ENCODE results near the gene KIAA1671.

KIAA1671 gene

GRCh38 chr22:25114369-25115362 lies 162.2 kb downstream of the KIAA1671 start:
- DNase-seq (ENCODE audit: low read depth, low spot score), result no peak

- DNase-seq (ENCODE audit: low read depth, low spot score), result no peak
Measured at GRCh38 chr22:25119609-25120008, 167.1 kb downstream of the KIAA1671 start.

- DNase-seq (ENCODE audit: low read depth, low spot score), result no peak
Measured at GRCh38 chr22:25120093-25120561, 167.6 kb downstream of the KIAA1671 start.

GRCh38 chr22:25120761-25121212 lies 168.3 kb downstream of the KIAA1671 start:
- no peak for DNase-seq (ENCODE audit: low read depth, low spot score)

DNA sequence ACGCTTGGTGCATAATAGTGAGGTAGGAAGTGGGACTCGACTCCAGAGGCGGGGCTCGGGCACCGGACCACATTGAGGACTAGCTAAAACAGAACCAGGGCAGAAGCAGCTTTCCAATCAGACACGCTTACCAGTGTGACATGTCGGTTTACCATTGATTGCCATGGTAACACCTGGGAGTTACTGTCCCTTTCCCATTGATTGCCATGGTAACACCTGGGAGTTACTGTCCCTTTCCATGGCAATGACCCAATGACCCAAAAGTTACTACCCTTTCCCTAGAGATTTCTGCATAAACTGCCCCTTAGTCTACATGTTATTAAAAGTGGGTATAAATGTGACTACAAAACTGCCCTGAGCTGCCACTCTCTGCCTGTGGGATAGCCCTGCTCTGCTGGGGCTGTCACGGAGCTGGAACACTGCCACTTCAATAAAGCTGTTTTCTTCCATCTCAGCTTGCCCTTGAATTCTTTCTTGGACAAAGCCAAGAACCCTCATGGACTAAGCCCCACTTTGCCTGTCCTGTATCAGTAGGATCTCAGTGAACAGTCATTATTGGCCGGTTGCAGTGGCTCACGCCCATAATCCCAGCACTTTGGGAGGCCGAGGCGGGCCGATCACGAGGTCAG lies 169.7 kb downstream of the KIAA1671 start:
- DNase-seq (ENCODE audit: low read depth, low spot score), result no peak

DNA sequence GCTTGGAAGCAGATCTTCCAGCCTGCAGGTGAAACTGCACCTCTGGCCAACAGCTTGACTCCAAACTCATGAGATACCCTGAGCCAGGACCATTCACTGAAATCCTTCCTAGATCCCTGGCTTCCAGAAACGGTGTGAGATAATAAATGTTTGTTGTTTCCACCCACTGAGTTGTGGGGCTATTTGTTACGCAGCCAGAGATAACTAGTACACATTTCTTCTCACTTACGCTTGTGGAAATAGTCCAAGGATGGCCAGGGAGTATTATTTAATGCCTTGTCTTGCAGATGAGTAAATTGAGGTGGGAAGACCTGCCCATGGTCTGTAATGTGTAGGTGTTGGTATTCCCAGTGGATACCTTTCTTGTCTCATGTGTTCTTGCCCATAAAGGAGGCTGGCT lies 171.2 kb downstream of the KIAA1671 start:
- no peak for DNase-seq (ENCODE audit: low read depth, low spot score)

DNA sequence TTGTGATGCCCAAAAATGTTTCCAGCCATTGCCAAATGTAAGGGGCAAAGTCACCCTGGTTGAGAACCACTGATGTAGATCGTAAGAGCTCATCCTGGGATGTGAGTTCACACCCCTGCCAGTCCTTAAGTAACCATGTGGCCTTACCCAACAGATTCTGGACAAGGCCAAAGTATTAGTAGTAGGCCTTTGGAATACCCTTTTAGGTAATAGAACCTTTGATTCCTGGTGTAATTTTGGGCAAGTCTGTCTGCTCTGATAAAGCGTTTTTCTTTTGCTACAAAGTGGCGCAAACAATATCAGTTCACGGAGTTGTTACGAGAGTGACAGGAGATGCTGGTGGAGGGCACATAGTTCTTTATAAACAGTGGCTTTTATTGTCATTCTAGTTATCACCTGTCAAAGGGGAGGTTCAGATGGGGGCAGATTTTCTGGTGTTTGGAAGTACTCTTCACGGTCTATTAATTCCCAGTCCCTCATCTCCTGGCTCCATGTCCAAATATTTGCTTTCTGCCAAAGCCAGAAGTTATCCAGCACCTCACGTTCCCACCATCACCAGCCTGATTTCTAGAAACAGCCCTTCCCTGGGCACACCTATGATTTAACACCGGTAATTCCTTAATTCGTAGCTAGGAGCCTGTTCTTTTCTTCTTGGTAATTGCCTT lies 173.3 kb downstream of the KIAA1671 start:
- no peak for DNase-seq (ENCODE audit: low read depth, low spot score)

DNA sequence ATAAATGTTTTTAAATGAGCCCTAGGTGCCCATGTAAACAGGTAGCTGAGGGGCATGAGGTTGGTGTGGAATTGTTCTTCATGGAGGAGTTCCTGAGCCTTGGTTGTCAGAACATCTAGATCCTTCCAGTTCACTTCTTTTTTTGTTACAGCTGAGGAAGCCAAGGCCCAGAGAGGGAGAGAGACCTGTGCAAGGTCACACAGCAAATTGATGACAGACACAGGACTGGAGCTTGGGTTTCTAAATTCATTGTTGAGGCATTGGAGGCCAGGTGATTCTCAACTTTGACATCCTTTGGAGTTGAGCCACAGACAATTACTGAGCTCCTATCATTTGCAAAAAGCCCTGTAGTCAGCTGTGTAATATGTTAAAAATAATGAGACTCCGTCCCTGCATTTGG lies 174.0 kb downstream of the KIAA1671 start:
- DNase-seq (ENCODE audit: low read depth, low spot score), result no peak

- no peak for DNase-seq (ENCODE audit: low read depth, low spot score)
Measured at GRCh38 chr22:25127318-25127717, 174.8 kb downstream of the KIAA1671 start.

DNA sequence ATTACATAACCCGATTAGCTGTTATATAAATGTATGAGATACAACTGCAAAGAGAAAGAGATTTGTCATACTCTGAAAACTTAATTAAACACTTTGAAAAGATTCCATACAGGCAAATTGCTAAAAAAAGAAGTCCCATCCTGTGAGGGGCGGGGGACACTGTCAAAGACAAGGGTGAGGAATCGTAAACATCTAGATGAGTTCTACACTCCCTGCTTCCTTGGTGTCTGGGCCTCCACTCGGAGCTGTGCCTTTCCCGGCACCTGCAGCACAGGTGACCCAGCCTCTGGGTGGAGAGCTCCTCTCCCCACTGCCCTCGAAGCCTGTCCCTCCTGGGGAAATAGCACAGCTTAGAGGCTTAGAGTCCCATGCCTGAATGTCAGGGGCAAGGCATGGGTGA lies 177.9 kb downstream of the KIAA1671 start:
- no peak for DNase-seq (ENCODE audit: low read depth, low spot score)

GRCh38 chr22:25131198-25131887 lies 178.8 kb downstream of the KIAA1671 start:
- DNase-seq (ENCODE audit: low read depth, low spot score), result no peak

DNA sequence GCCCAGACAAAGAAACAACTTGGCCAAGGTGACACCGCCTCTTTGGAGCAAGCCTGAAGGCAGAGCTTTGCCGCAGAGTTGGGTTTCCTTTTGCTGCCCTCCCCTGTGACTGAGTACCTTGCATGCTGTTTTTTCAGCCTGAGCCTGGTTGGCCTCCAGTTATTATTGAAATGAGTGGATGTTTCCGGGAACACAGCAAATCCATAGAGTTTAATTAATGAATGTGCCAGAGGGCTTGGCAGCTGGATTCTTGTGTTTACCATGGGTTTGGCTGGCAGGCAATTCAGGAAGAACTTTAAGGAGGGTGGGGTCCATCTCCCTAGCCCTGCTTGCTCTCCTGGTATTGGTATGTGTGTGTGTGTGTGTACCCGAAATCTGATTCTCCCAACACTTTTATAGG lies 181.5 kb downstream of the KIAA1671 start:
- DNase-seq (ENCODE audit: low read depth, low spot score), result no peak

GRCh38 chr22:25134451-25134850 lies 181.9 kb downstream of the KIAA1671 start:
- DNase-seq (ENCODE audit: low read depth, low spot score), result no peak

- no peak for DNase-seq (ENCODE audit: low read depth, low spot score)
Measured at GRCh38 chr22:25136953-25137576, 184.5 kb downstream of the KIAA1671 start.

DNA sequence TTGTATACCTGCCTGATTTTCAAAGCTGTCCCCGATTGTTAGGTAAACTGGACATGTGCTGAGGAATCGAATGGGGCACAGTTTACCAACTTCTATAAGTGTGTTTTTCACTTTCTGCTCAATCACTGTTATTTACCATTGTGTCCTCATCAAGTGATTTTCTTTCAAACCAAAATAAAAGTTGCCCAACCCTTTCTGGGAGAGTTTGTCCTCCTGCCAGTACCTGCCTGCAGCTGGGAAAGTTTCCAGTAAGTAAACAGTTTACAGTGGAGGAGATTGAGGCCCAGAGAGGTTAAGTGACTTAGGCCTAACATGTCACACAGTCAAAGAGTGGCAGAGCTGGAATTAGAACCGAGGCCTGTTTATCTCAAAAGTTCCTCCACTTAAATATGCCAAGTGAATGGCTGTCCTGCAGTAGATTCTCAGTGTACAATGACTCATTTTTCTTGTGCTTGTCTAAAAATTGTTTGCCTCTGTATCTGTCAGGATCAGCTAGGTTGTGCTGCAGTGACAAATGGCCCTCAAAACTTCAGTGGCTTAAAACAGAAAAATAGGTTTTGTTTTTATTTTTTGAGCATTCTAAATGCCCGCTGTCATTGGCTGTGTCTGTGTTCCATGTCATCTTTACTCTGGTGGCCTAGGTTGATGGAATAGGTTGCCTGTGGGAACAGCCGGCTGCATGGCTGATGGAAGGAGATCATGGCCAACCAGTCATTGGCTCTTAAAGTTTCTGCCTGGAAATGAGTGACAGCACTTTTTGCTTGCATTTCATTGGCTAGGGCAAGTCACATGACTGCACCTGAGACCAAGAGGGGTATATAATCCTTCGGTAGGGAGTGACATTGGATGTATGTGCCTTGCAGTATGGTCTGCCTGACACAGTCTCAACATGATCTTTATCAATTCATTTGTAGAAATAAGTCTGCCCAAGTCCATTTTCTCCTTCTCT lies 185.3 kb downstream of the KIAA1671 start:
- DNase-seq (ENCODE audit: low read depth, low spot score), result no peak

GRCh38 chr22:25139062-25139461 lies 186.5 kb downstream of the KIAA1671 start:
- DNase-seq (ENCODE audit: low read depth, low spot score), result peak; percentile 32

DNA sequence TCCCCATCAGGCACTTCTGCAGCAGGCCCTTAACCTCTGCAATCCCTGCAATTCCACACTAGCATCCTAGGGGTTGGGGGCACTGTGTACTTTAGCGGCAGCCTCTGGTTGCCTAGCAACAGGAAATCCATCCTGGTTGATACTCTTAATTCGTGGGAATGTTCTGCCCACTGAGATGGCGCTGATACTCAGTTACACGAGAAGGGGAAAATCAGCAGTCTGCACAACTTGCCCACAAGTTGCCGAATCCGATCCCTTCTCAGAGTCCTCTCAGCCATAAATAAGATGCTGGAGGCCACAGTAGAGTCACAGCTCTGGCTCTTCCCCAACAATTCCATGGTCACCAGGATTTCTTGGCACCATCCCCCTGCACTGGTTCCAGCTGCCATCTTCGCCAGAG lies 189.6 kb downstream of the KIAA1671 start:
- no peak for DNase-seq (ENCODE audit: low read depth, low spot score)

- no peak for DNase-seq (ENCODE audit: low read depth, low spot score)
Measured at GRCh38 chr22:25143156-25144076, 190.9 kb downstream of the KIAA1671 start.

GRCh38 chr22:25144522-25144921 lies 192.0 kb downstream of the KIAA1671 start:
- DNase-seq (ENCODE audit: low read depth, low spot score), result no peak
